Stimulated activated CD8-positive, alpha-beta memory T cell treated with anti-CD3 and anti-CD28 coated beads, Interleukin-2, amount 100 ng/mL, for 48 hours (primary cell): Measurements from ENCODE around the gene PRKAG3.

Experiments used
- DNase-seq, 2 donors: peaks; one replicate each; pipeline ENCODE4 v3.0.0-alpha.2; 2020; ENCODE audit warnings: low read depth in 2 of 2

The PRKAG3 gene

GRCh38 chr2:218814540-218815243, 16.9 kb downstream of the PRKAG3 start:
- no peak for DNase-seq

GRCh38 chr2:218813771-218814460, 17.7 kb downstream of the PRKAG3 start:
- no peak for DNase-seq

- DNase-seq: no peak
Observed at GRCh38 chr2:218812861-218813260, 18.7 kb downstream of the PRKAG3 start.

GRCh38 chr2:218812096-218812815, 19.3 kb downstream of the PRKAG3 start:
- DNase-seq: no peak

- DNase-seq: no peak
Observed at GRCh38 chr2:218811382-218811781, 20.2 kb downstream of the PRKAG3 start.

GRCh38 chr2:218810256-218810655, 21.3 kb downstream of the PRKAG3 start:
- DNase-seq: no peak

- no peak for DNase-seq
Observed at GRCh38 chr2:218809515-218809914, 22.1 kb downstream of the PRKAG3 start.

GRCh38 chr2:218807626-218808025, 24.0 kb downstream of the PRKAG3 start:
- DNase-seq: no peak

- DNase-seq: no peak
Observed at GRCh38 chr2:218806346-218806978, 25.1 kb downstream of the PRKAG3 start.

GRCh38 chr2:218805627-218806026, 26.0 kb downstream of the PRKAG3 start:
- DNase-seq: no peak

- no peak for DNase-seq
Observed at GRCh38 chr2:218804817-218805216, 26.8 kb downstream of the PRKAG3 start.

- DNase-seq: no peak
Observed at GRCh38 chr2:218802386-218802994, 29.1 kb downstream of the PRKAG3 start.

- no peak for DNase-seq
Observed at GRCh38 chr2:218799990-218800389, 31.6 kb downstream of the PRKAG3 start.

GRCh38 chr2:218798767-218799504, 32.7 kb downstream of the PRKAG3 start:
- DNase-seq: no peak

- DNase-seq: no peak
Observed at GRCh38 chr2:218796691-218797090, 34.9 kb downstream of the PRKAG3 start.

- no peak for DNase-seq
Observed at GRCh38 chr2:218792433-218792832, 39.2 kb downstream of the PRKAG3 start.

GRCh38 chr2:218788529-218789255, 42.9 kb downstream of the PRKAG3 start:
- no peak for DNase-seq

- no peak for DNase-seq
Observed at GRCh38 chr2:218786133-218786532, 45.5 kb downstream of the PRKAG3 start.

GRCh38 chr2:218785103-218785502, 46.5 kb downstream of the PRKAG3 start:
- no peak for DNase-seq

- DNase-seq: no peak
Observed at GRCh38 chr2:218783688-218784087, 47.9 kb downstream of the PRKAG3 start.

GRCh38 chr2:218782528-218782844, 49.1 kb downstream of the PRKAG3 start:
- no peak for DNase-seq
